DND-41 (cell line): ENCODE data around the gene GOLIM4.

Experiments
- EZH2 ChIP-seq: IDR thresholded peaks from 3 replicates; pipeline ENCODE4 v1.6.1; 2012; ENCODE audit warnings: borderline replicate concordance, low read depth, mild to moderate bottlenecking, moderate library complexity, low read length, inconsistent platforms; ENCODE audit not compliant: severe bottlenecking
- TF ChIP-seq, protein P1 (sequence below): IDR thresholded peaks from 2 replicates; pipeline ENCODE4 v1.5.1; 2012; ENCODE audit warnings: borderline replicate concordance, low read length, moderate library complexity, mild to moderate bottlenecking; ENCODE audit not compliant: poor library complexity, severe bottlenecking; ENCODE audit errors: extremely low read depth

DNA sequence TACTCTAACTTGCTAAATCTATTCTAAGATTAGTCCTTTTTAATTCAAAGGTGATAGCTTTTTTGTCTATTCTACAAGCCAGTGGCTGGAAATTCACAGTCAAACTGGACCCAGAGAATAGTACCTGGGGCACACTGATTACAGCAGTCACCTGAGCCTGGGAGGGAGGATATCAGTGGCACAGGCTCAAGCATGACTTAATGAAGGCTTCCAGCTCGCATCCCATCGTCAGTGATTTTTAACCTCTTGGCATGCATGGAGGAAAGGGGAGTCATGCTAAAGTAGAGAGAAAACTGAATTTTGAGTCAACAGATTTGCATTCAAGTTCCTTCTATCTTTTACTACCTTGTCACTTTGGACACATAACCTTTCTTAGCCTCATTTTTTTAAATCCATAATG lies 24.8 kb downstream of the GOLIM4 start:
- TF ChIP-seq, protein P1, sequence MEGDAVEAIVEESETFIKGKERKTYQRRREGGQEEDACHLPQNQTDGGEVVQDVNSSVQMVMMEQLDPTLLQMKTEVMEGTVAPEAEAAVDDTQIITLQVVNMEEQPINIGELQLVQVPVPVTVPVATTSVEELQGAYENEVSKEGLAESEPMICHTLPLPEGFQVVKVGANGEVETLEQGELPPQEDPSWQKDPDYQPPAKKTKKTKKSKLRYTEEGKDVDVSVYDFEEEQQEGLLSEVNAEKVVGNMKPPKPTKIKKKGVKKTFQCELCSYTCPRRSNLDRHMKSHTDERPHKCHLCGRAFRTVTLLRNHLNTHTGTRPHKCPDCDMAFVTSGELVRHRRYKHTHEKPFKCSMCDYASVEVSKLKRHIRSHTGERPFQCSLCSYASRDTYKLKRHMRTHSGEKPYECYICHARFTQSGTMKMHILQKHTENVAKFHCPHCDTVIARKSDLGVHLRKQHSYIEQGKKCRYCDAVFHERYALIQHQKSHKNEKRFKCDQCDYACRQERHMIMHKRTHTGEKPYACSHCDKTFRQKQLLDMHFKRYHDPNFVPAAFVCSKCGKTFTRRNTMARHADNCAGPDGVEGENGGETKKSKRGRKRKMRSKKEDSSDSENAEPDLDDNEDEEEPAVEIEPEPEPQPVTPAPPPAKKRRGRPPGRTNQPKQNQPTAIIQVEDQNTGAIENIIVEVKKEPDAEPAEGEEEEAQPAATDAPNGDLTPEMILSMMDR = no peak
- TF ChIP-seq EZH2 = no peak
